ENCODE data around the gene PDE1A. TPM values are rescaled to one million over a fixed set of nuclear protein-coding genes. Genes with fewer than 3 reads are reported as not detected.

Gene PDE1A
- total RNA-seq, 6 experiments from 2014 or later = 0.58 to 2.2 (median 1.4) TPM

GRCh38 chr2:182101263-182101662 lies 325.6 kb downstream of the PDE1A start:
- no peaks in the 10 kb centered on the region for H3K36me3 ChIP-seq
- TF ChIP-seq POLR2A (IDR thresholded peaks at IDR 0.05) (no peak), CTCF (IDR thresholded peaks at IDR 0.05) (peak in 1 of 4 donors; percentile 14)
- H3K27ac ChIP-seq = no peak overlapping the region
- intact Hi-C loops (cut with DNase I) = no loop called here
- no peak for ATAC-seq
- no peaks in the 10 kb centered on the region for H3K27me3 ChIP-seq
- no peaks in the 10 kb centered on the region for H3K4me1 ChIP-seq
- no peak overlapping the region for H3K4me3 ChIP-seq
- DNase-seq = no peak
- H3K9me3 ChIP-seq = no peaks in the 10 kb centered on the region

DNA sequence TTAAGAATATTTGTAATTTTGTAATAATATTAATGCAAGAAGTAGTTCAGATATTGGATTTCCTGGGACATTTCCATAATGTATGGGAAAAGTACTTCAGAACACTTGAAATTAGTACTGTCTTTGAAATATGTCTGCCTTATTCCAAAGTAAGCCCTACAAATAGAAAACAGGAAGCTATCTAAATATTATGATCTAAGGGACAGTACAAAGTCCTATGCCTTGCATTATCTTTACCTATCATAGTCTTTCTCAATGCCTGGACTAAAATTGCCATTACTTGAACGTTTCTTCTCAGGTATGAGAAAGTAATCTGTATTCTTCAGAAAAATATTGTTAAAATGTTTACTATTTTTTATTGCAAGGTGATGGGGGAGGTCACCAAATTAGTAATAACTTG lies 328.2 kb downstream of the PDE1A start:
- Histone ChIP-seq H3K4me3 (no peak overlapping the region), H3K27me3 (no peaks in the 10 kb centered on the region), H3K36me3 (no peaks in the 10 kb centered on the region), H3K27ac (no peak overlapping the region), H3K4me1 (no peaks in the 10 kb centered on the region), H3K9me3 (no peaks in the 10 kb centered on the region)
- 69% methylated on average over 1 of the region's 1 CpG for WGBS (ENCODE audit: insufficient coverage, low coverage, low lambda C conversion rate, missing lambda C conversion rate)
- TF ChIP-seq CTCF (IDR thresholded peaks at IDR 0.05) (no peak), POLR2A (IDR thresholded peaks at IDR 0.05) (no peak)
- no peak for ATAC-seq
- intact Hi-C loops (cut with DNase I) = no loop called here
- DNase-seq = no peak

DNA sequence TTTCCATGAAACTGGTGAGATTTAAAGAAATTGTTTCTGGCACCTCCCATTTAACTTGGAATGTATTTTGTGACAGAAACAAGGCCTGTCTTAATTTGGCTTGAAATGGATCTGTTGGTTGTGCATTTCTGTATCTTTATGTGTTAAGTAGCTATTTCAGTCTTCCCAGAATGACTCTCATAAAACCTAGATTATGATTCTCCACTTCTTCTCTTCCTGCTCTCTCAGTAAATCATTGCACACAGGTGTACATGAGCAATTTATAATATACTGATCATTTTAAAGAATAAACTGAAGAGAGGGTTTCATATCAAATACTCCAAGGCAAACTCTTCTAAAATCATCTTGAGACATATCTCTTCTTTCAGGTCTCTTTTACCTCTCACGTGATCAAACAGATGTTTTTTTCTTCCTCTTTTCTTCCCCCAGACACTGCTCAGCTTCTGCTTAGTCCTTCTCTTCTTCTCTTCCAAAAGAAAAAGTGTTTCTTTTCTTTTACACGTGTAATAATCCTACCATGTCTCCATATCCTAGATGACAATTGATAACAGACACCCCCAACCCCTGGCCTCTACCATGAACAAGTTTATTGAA lies 329.2 kb downstream of the PDE1A start:
- H3K4me3 ChIP-seq = no peak overlapping the region
- ATAC-seq (no peak), DNase-seq (no peak)
- H3K4me1 ChIP-seq = no peaks in the 10 kb centered on the region
- intact Hi-C loops (cut with DNase I) = no loop called here
- no peaks in the 10 kb centered on the region for H3K9me3 ChIP-seq
- H3K27ac ChIP-seq = no peak overlapping the region
- no peak for TF ChIP-seq CTCF (IDR thresholded peaks at IDR 0.05)
- TF ChIP-seq POLR2A (IDR thresholded peaks at IDR 0.05) = no peak
- no peaks in the 10 kb centered on the region for H3K36me3 ChIP-seq
- no peaks in the 10 kb centered on the region for H3K27me3 ChIP-seq
- 57% methylated on average over 2 of the region's 2 CpGs for WGBS (ENCODE audit: insufficient coverage, low coverage, low lambda C conversion rate, missing lambda C conversion rate)

GRCh38 chr2:182090486-182090885 lies 336.4 kb downstream of the PDE1A start:
- H3K4me3 ChIP-seq = no peak overlapping the region
- H3K9me3 ChIP-seq = no peaks in the 10 kb centered on the region
- H3K27ac ChIP-seq = no peak overlapping the region
- H3K27me3 ChIP-seq = no peaks in the 10 kb centered on the region
- H3K36me3 ChIP-seq = no peaks in the 10 kb centered on the region
- DNase-seq (no peak), ATAC-seq (no peak)
- 70% methylated on average over 3 of the region's 3 CpGs for WGBS (ENCODE audit: insufficient coverage, low coverage, low lambda C conversion rate, missing lambda C conversion rate)
- TF ChIP-seq POLR2A (IDR thresholded peaks at IDR 0.05) (no peak), CTCF (IDR thresholded peaks at IDR 0.05) (no peak)
- intact Hi-C loops (cut with DNase I) = no loop called here
- H3K4me1 ChIP-seq = no peaks in the 10 kb centered on the region

Small RNAs within 50 kb of the gene (small RNA-seq; reads per million reads assigned to genes)
- gene RN7SL267P = 0 reads per million in 2 experiments

Measured in right lobe of liver (tissue), 6 donors.